ENCODE data around the gene ADGRG6.
"Not testable (repeated sequence)": the region's sequence is repeated elsewhere in the genome, so short reads cannot be mapped to it uniquely, and the experiment has no call there.

Gene ADGRG6

DNA sequence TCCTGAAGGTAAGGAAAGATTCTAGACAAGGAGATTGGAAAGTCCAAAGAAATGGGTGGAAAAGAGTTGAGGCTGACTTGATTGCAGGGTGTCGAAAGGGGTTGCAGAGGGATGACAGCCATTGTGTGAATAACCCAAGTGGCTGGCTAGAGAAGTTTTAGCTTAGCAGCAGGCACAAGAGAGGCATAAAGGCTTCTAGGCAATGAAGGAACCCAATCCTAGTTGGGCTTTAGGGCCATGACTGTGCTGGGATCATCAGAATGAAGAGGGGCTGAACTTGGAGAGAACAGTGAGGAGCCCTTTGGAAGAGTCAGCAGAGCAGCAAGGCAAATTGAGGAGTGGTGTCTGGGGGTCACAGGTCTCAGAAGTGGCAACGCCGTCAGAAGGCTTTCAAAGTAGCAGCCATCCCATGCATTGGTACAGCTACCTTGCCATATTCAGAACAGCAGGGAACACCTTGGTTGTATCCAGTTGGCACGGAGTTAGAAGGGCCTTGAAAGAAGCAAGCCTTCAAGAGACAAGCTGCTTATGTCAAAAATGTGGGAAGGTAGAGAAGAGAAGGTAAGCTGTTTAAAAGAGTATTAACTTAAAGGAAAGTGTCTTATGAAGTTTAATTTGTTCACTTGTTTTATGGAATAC is 146.4 kb downstream of the ADGRG6 start:
- Histone ChIP-seq H3K36me3 (ENCODE audit: control insufficient read depth in 2 of 2, insufficient read depth in 2 of 2, low read length in 2 of 2) (no peaks in the 10 kb centered on the region), H3K27me3 (ENCODE audit: control insufficient read depth in 2 of 2, insufficient read depth in 2 of 2, low read length in 2 of 2) (no peaks in the 10 kb centered on the region), H3K27ac (ENCODE audit: low read depth in 2 of 2, low read length in 2 of 2) (no peak overlapping the region), H3K9ac (ENCODE audit: low read depth in 1 of 2, low read length in 2 of 2) (no peak overlapping the region), H3K4me1 (ENCODE audit: control insufficient read depth in 2 of 2, insufficient read depth in 2 of 2, low read length in 2 of 2) (no peaks in the 10 kb centered on the region), H3K4me3 (ENCODE audit: low read length in 2 of 2) (no peak overlapping the region), H3K9me3 (ENCODE audit: control insufficient read depth in 2 of 2, low read length in 2 of 2) (no peaks in the 10 kb centered on the region)

DNA sequence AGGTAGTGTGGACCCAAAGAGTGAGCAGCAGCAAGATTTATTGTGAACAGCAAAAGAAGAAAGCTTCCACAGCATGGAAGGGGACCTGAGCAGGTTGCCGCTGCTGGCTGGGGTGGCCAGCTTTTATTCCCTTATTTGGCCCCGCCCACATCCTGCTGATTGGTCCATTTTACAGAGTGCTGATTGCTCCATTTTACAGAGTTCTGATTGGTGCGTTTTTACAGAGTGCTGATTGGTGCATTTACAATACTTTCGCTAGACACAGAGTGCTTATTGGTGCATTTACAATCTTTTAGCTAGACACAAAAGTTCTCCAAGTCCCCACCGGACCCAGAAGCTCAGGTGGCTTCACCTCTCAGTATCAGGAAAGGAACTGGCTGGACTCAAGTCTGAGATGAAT is 149.0 kb downstream of the ADGRG6 start:
- not testable (repeated sequence) for H3K9me3 ChIP-seq (ENCODE audit: control insufficient read depth in 2 of 2, low read length in 2 of 2); H3K4me3 ChIP-seq (ENCODE audit: low read length in 2 of 2); H3K27ac ChIP-seq (ENCODE audit: low read depth in 2 of 2, low read length in 2 of 2); H3K36me3 ChIP-seq (ENCODE audit: control insufficient read depth in 2 of 2, insufficient read depth in 2 of 2, low read length in 2 of 2); H3K27me3 ChIP-seq (ENCODE audit: control insufficient read depth in 2 of 2, insufficient read depth in 2 of 2, low read length in 2 of 2); H3K9ac ChIP-seq (ENCODE audit: low read depth in 1 of 2, low read length in 2 of 2); H3K4me1 ChIP-seq (ENCODE audit: control insufficient read depth in 2 of 2, insufficient read depth in 2 of 2, low read length in 2 of 2)

DNA sequence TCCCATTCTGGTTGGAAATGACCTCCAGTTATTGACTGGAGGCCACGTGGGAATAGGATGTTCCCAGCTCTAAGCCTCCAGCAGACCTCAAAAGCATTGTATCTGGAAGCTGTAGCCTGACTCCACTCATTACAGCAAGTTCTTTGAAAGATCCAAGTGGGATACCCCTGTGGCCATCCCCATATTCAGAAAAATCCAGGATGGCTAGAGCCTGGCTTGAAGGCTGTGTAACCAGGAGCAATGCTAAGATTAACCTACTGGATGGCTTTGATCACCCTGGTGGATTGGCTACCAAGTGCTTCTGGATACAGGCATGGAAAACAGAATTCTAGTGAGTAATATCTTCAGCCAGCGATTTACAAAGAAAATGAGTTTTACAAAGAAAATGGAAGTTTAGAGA is 151.2 kb downstream of the ADGRG6 start:
- no peaks in the 10 kb centered on the region for H3K9me3 ChIP-seq (ENCODE audit: control insufficient read depth in 2 of 2, low read length in 2 of 2)
- no peaks in the 10 kb centered on the region for H3K27me3 ChIP-seq (ENCODE audit: control insufficient read depth in 2 of 2, insufficient read depth in 2 of 2, low read length in 2 of 2)
- no peaks in the 10 kb centered on the region for H3K36me3 ChIP-seq (ENCODE audit: control insufficient read depth in 2 of 2, insufficient read depth in 2 of 2, low read length in 2 of 2)
- H3K9ac ChIP-seq (ENCODE audit: low read depth in 1 of 2, low read length in 2 of 2): no peak overlapping the region
- no peaks in the 10 kb centered on the region for H3K4me1 ChIP-seq (ENCODE audit: control insufficient read depth in 2 of 2, insufficient read depth in 2 of 2, low read length in 2 of 2)
- no peak overlapping the region for H3K4me3 ChIP-seq (ENCODE audit: low read length in 2 of 2)
- no peak overlapping the region for H3K27ac ChIP-seq (ENCODE audit: low read depth in 2 of 2, low read length in 2 of 2)

DNA sequence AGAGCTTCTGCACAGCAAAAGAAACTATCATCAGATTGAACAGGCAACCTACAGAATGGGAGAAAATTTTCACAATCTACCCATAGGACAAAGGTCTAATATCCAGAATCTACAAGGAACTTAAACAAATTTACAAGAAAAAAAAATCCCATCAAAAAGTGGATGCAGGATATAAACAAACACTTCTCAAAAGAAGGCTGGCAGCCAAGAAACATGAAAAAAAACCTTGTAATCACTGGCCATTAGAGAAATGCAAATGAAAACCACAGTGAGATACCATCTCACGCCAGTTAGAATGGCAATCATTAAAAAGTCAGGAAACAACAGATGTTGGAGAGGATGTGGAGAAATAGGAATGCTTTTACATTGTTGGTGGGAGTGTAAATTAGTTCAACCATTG is 152.4 kb downstream of the ADGRG6 start:
- H3K4me3 ChIP-seq (ENCODE audit: low read length in 2 of 2); H3K36me3 ChIP-seq (ENCODE audit: control insufficient read depth in 2 of 2, insufficient read depth in 2 of 2, low read length in 2 of 2); H3K4me1 ChIP-seq (ENCODE audit: control insufficient read depth in 2 of 2, insufficient read depth in 2 of 2, low read length in 2 of 2); H3K9me3 ChIP-seq (ENCODE audit: control insufficient read depth in 2 of 2, low read length in 2 of 2); H3K27me3 ChIP-seq (ENCODE audit: control insufficient read depth in 2 of 2, insufficient read depth in 2 of 2, low read length in 2 of 2); H3K27ac ChIP-seq (ENCODE audit: low read depth in 2 of 2, low read length in 2 of 2); H3K9ac ChIP-seq (ENCODE audit: low read depth in 1 of 2, low read length in 2 of 2): not testable (repeated sequence)

DNA sequence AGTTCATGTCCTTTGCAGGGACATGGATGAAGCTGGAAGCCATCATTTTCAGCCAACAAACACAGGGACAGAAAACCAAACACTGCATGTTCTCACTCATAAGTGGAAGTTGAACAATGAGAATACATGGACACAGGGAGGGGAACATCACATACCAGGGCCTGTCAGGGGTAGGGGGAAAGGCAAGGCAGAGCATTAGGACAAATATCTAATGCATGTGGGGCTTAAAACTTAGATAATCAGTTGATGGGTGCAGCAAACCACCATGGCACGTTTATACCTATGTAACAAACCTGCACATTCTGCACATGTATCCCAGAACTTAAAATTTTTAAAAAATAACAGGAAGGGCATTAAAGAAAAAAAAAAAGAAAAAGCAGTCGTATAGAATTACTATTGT is 153.0 kb downstream of the ADGRG6 start:
- H3K4me1 ChIP-seq (ENCODE audit: control insufficient read depth in 2 of 2, insufficient read depth in 2 of 2, low read length in 2 of 2); H3K36me3 ChIP-seq (ENCODE audit: control insufficient read depth in 2 of 2, insufficient read depth in 2 of 2, low read length in 2 of 2); H3K27ac ChIP-seq (ENCODE audit: low read depth in 2 of 2, low read length in 2 of 2); H3K9me3 ChIP-seq (ENCODE audit: control insufficient read depth in 2 of 2, low read length in 2 of 2); H3K27me3 ChIP-seq (ENCODE audit: control insufficient read depth in 2 of 2, insufficient read depth in 2 of 2, low read length in 2 of 2); H3K4me3 ChIP-seq (ENCODE audit: low read length in 2 of 2); H3K9ac ChIP-seq (ENCODE audit: low read depth in 1 of 2, low read length in 2 of 2): not testable (repeated sequence)

DNA sequence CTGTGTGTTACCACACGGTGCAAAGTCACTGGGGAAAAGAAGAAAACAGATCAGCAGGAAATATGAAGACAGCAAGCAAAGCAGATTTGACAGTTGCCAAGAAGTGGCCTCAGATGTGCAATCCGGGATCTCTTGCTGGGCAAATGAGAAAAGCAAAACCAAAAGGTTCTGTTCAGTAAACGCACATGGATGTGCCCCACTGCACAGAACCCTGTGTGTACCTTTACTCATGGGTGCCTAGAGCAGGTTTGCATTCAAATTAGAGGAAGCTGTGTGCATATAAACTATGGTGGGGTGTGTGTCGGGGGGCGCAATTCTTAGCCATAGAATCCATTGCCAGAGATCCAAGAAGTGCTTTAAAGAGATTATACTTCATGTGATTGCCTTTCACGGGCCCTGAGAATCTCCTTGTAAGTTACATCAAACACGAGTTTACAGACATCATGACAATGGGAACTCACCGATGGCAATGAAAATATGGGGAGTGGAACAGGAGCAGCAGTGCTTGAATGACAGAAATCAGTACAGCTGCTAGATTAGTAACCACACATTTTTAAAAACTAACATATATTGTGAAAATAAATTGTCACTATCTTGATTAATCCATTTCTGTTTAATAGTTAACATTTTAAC is 154.3 kb downstream of the ADGRG6 start:
- Histone ChIP-seq H3K9ac (ENCODE audit: low read depth in 1 of 2, low read length in 2 of 2) (no peak overlapping the region), H3K4me3 (ENCODE audit: low read length in 2 of 2) (no peak overlapping the region), H3K27ac (ENCODE audit: low read depth in 2 of 2, low read length in 2 of 2) (no peak overlapping the region), H3K36me3 (ENCODE audit: control insufficient read depth in 2 of 2, insufficient read depth in 2 of 2, low read length in 2 of 2) (no peaks in the 10 kb centered on the region), H3K9me3 (ENCODE audit: control insufficient read depth in 2 of 2, low read length in 2 of 2) (no peaks in the 10 kb centered on the region), H3K4me1 (ENCODE audit: control insufficient read depth in 2 of 2, insufficient read depth in 2 of 2, low read length in 2 of 2) (no peaks in the 10 kb centered on the region), H3K27me3 (ENCODE audit: control insufficient read depth in 2 of 2, insufficient read depth in 2 of 2, low read length in 2 of 2) (no peaks in the 10 kb centered on the region)

DNA sequence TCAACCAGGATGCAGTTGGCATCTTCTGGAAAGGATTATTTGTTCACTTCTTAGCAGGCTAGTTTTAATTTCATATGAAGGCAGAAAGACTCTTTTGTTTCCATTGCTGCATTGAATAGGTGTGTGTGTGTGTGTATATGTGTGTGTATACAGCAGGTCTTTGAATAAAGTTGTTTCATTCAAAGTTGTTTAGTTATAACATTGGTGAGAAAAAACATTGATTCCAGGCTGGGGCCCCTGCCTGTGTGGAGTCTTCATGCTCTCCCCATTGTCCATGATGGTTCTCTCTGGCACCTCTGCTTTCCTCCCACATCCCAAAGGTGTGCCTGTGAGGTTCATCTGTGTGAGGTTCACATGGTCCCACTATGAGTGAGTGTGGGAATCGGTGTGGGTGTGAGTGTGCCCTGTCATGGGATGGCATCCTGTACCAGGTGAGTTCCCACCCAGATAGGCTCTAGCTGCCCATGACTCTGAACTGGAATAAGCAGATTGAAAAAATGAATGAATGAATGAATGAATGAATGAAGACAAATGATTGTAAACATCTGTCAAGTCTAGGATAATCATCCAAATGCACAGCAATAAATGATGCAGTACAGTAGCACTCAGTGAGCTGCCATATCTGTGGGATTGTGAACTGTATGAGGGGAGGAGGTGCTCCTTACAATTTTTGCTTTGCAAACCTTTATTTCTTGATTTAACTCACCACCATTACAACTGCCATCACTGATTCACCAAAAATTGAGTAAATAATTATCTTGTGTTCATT is 156.0 kb downstream of the ADGRG6 start:
- Histone ChIP-seq H3K36me3 (ENCODE audit: control insufficient read depth in 2 of 2, insufficient read depth in 2 of 2, low read length in 2 of 2) (no peaks in the 10 kb centered on the region), H3K4me3 (ENCODE audit: low read length in 2 of 2) (no peak overlapping the region), H3K27ac (ENCODE audit: low read depth in 2 of 2, low read length in 2 of 2) (no peak overlapping the region), H3K4me1 (ENCODE audit: control insufficient read depth in 2 of 2, insufficient read depth in 2 of 2, low read length in 2 of 2) (no peaks in the 10 kb centered on the region), H3K9me3 (ENCODE audit: control insufficient read depth in 2 of 2, low read length in 2 of 2) (no peaks in the 10 kb centered on the region), H3K9ac (ENCODE audit: low read depth in 1 of 2, low read length in 2 of 2) (no peak overlapping the region), H3K27me3 (ENCODE audit: control insufficient read depth in 2 of 2, insufficient read depth in 2 of 2, low read length in 2 of 2) (no peaks in the 10 kb centered on the region)

DNA sequence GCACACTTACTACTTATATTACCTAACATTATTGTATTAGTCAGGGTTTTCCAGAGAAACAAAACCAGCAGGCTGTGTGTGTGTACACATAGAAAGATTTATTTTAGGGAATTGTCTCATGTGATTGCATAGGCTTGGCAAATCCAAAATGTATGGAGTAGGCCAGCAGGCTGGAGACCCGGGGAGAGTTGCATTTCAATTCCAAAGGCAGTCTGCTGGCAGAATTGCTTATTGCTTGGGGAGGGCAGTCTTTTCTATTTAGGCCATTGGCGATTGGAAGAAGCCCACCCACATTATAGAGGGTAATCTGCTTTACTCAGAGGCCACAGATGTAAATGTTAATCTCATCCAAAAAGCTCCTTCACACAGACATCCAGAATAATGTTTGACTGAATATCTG is 157.0 kb downstream of the ADGRG6 start:
- Histone ChIP-seq H3K27me3 (ENCODE audit: control insufficient read depth in 2 of 2, insufficient read depth in 2 of 2, low read length in 2 of 2) (no peaks in the 10 kb centered on the region), H3K36me3 (ENCODE audit: control insufficient read depth in 2 of 2, insufficient read depth in 2 of 2, low read length in 2 of 2) (no peaks in the 10 kb centered on the region), H3K27ac (ENCODE audit: low read depth in 2 of 2, low read length in 2 of 2) (no peak overlapping the region), H3K4me3 (ENCODE audit: low read length in 2 of 2) (no peak overlapping the region), H3K9ac (ENCODE audit: low read depth in 1 of 2, low read length in 2 of 2) (no peak overlapping the region), H3K9me3 (ENCODE audit: control insufficient read depth in 2 of 2, low read length in 2 of 2) (no peaks in the 10 kb centered on the region), H3K4me1 (ENCODE audit: control insufficient read depth in 2 of 2, insufficient read depth in 2 of 2, low read length in 2 of 2) (no peaks in the 10 kb centered on the region)

DNA sequence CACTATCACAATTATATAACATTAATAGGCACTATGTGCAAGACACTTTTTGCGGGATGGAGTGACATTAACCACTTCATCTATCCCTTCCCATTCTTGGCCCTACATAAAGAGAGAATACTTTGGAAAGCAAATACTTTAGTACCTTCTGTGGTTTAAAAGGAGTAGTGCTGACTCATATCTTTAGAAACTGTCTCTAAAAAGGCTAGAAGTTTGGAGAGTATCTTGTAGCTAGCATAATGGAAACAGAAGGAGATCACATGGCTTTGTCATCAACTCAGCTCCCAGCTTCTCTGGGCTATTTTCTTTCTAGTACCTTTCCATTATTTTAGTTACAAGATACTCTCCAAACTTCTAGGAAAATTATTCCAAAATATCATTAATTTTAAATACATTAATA is 157.5 kb downstream of the ADGRG6 start:
- Histone ChIP-seq H3K9ac (ENCODE audit: low read depth in 1 of 2, low read length in 2 of 2) (no peak overlapping the region), H3K36me3 (ENCODE audit: control insufficient read depth in 2 of 2, insufficient read depth in 2 of 2, low read length in 2 of 2) (no peaks in the 10 kb centered on the region), H3K9me3 (ENCODE audit: control insufficient read depth in 2 of 2, low read length in 2 of 2) (no peaks in the 10 kb centered on the region), H3K27ac (ENCODE audit: low read depth in 2 of 2, low read length in 2 of 2) (no peak overlapping the region), H3K4me1 (ENCODE audit: control insufficient read depth in 2 of 2, insufficient read depth in 2 of 2, low read length in 2 of 2) (no peaks in the 10 kb centered on the region), H3K4me3 (ENCODE audit: low read length in 2 of 2) (no peak overlapping the region), H3K27me3 (ENCODE audit: control insufficient read depth in 2 of 2, insufficient read depth in 2 of 2, low read length in 2 of 2) (no peaks in the 10 kb centered on the region)

DNA sequence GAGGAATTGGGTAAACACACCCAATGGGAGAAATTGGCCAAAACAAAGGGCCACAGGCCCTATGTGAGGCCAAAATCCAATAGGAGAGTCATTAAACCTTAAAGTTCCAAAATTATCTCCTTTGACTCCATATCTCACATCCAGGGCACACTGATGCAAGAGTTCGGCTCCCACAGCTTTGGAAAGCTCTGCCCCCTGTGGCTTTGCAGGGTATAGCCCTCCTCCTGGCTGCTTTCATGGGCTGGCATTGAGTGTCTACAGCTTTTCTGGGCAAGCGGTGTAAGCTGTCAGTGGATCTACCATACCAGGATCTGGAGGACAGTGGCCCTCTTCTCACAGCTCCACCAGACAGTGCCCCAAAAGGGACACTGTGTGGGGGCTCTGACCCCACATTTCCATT is 160.5 kb downstream of the ADGRG6 start:
- Histone ChIP-seq H3K9me3 (ENCODE audit: control insufficient read depth in 2 of 2, low read length in 2 of 2) (no peaks in the 10 kb centered on the region), H3K27ac (ENCODE audit: low read depth in 2 of 2, low read length in 2 of 2) (no peak overlapping the region), H3K36me3 (ENCODE audit: control insufficient read depth in 2 of 2, insufficient read depth in 2 of 2, low read length in 2 of 2) (no peaks in the 10 kb centered on the region), H3K4me3 (ENCODE audit: low read length in 2 of 2) (no peak overlapping the region), H3K4me1 (ENCODE audit: control insufficient read depth in 2 of 2, insufficient read depth in 2 of 2, low read length in 2 of 2) (no peaks in the 10 kb centered on the region), H3K9ac (ENCODE audit: low read depth in 1 of 2, low read length in 2 of 2) (no peak overlapping the region), H3K27me3 (ENCODE audit: control insufficient read depth in 2 of 2, insufficient read depth in 2 of 2, low read length in 2 of 2) (peaks cover 0 to 3% of the 10 kb centered on the region in 2 donors)

Data from mucosa of rectum (tissue), 2 donors.